ENCODE data around the gene ABCA4.

DNA sequence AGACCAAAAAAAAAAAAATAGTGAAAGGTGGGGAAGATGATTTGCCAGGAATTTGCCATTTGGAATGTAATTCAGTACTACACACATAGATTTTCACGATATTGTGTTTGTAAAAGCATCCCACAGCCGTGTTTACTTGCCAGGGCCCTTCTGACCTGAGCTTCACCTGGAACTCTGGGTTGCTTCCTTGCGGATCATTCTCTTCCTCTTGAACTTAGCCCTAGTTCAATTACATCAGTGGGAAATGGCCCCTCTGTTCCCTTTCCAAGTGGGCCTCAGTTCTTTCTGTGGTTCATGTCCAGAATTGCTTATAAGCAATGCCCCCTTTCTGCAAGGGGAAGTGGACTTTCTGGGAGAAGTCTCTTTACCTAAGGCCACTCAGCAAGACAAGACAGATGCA is 41.0 kb downstream of the ABCA4 start:
- TF ChIP-seq, protein P1, sequence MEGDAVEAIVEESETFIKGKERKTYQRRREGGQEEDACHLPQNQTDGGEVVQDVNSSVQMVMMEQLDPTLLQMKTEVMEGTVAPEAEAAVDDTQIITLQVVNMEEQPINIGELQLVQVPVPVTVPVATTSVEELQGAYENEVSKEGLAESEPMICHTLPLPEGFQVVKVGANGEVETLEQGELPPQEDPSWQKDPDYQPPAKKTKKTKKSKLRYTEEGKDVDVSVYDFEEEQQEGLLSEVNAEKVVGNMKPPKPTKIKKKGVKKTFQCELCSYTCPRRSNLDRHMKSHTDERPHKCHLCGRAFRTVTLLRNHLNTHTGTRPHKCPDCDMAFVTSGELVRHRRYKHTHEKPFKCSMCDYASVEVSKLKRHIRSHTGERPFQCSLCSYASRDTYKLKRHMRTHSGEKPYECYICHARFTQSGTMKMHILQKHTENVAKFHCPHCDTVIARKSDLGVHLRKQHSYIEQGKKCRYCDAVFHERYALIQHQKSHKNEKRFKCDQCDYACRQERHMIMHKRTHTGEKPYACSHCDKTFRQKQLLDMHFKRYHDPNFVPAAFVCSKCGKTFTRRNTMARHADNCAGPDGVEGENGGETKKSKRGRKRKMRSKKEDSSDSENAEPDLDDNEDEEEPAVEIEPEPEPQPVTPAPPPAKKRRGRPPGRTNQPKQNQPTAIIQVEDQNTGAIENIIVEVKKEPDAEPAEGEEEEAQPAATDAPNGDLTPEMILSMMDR (IDR thresholded peaks at IDR 0.05): no peak
- TF ChIP-seq EZH2 (IDR thresholded peaks at IDR 0.05) (no peak), EZH2phosphoT487 (IDR thresholded peaks at IDR 0.05) (no peak)

Data from neural progenitor cell (in vitro differentiated cells).